ENCODE results near the gene IQSEC2. TPM values are rescaled to one million over a fixed set of nuclear protein-coding genes. Genes with fewer than 3 reads are reported as not detected.

IQSEC2 gene
- total and polyA plus RNA-seq, 2 of the 13 experiments (the other 11 are each of a cell fraction or from before 2014, with no cell fraction given): 0.13 to 0.21 TPM

GRCh38 chrX:53294024-53294648 lies 12.8 kb upstream of the IQSEC2 start:
- H3K27ac ChIP-seq (ENCODE audit: extremely low read length, insufficient read depth, low read length): no peak overlapping the region
- ChIA-PET CTCF (ENCODE audit: low intra/inter-chr PET ratio, low total read pairs) (no interaction called here), POLR2A (no interaction called here)
- TF ChIP-seq SOX6 (IDR thresholded peaks at IDR 0.05): no peak
- TF ChIP-seq SOX6 (CRISPR knock-in tag; IDR thresholded peaks at IDR 0.05): no peak
- no peak for TF ChIP-seq HES4 (CRISPR knock-in tag; IDR thresholded peaks at IDR 0.05; ENCODE audit: borderline replicate concordance)
- TF ChIP-seq EHMT2 (IDR thresholded peaks at IDR 0.05; ENCODE audit: borderline replicate concordance, low read depth, low read length): no peak
- TF ChIP-seq ZBTB34 (CRISPR knock-in tag; IDR thresholded peaks at IDR 0.05): no peak
- no peak for TF ChIP-seq CBX2 (IDR thresholded peaks at IDR 0.05; ENCODE audit: low read depth, low read length)
- no peak for TF ChIP-seq CBX2 (CRISPR knock-in tag; IDR thresholded peaks at IDR 0.05; ENCODE audit: low read depth)
- TF ChIP-seq KAT2B (IDR thresholded peaks at IDR 0.05; ENCODE audit: borderline replicate concordance, low read depth, low read length): no peak
- TF ChIP-seq TOE1 (CRISPR knock-in tag; IDR thresholded peaks at IDR 0.05): no peak
- TF ChIP-seq FOXP4 (CRISPR knock-in tag; IDR thresholded peaks at IDR 0.05): no peak
- TF ChIP-seq ZNF644 (CRISPR knock-in tag; IDR thresholded peaks at IDR 0.05; ENCODE audit: low read depth): no peak
- TF ChIP-seq HCFC1 (IDR thresholded peaks at IDR 0.05; ENCODE audit: low read depth, low read length): no peak
- TF ChIP-seq PHF5A (CRISPR knock-in tag; IDR thresholded peaks at IDR 0.05; ENCODE audit: low read depth, unreplicated experiment): no peak
- no peaks in the 10 kb centered on the region for H3K79me2 ChIP-seq (ENCODE audit: insufficient read depth, low read length)
- WGBS (ENCODE audit: low lambda C conversion rate): 76% methylated on average over 5 of the region's 8 CpGs
- H2AFZ ChIP-seq (ENCODE audit: low read length): no peak overlapping the region
- H3K27me3 ChIP-seq (ENCODE audit: control insufficient read depth in 1 of 2, insufficient read depth in 2 of 2, low read length in 2 of 2): no peaks in the 10 kb centered on the region
- ATAC-seq (no peak), DNase-seq (ENCODE audit: low spot score) (no peak), FAIRE-seq (no peak)
- H3K4me1 ChIP-seq (ENCODE audit: insufficient read depth, low read length): no peaks in the 10 kb centered on the region
- H3K4me3 ChIP-seq (replicated peaks in 1 of 3; ENCODE audit: insufficient read depth in 1 of 3, low read depth in 2 of 3, low read length in 3 of 3): no peak overlapping the region
- intact Hi-C loops (cut with micrococcal nuclease; ENCODE audit: unreplicated experiment): no loop called here
- H3K36me3 ChIP-seq (replicated peaks in 1 of 2; ENCODE audit: control insufficient read depth in 1 of 2, insufficient read depth in 2 of 2, low read length in 2 of 2): no peaks in the 10 kb centered on the region
- H3K4me2 ChIP-seq (ENCODE audit: low read depth, low read length): no peak overlapping the region
- in situ Hi-C loops (cut with HindIII; ENCODE audit: extremely low pct_ligation_motif_present, low pct_unique_long_range_greater_than_20kb): no loop called here
- H3K9me3 ChIP-seq (ENCODE audit: low read length): no peaks in the 10 kb centered on the region
- no peak overlapping the region for H3K9ac ChIP-seq (ENCODE audit: insufficient read depth, low read depth, low read length)
- no TSS peak for BruUV-seq (replicated peaks)
- no peaks in the 10 kb centered on the region for H4K20me1 ChIP-seq (ENCODE audit: insufficient read depth, low read length)
